ENCODE measurements around the gene CKAP4.

CKAP4 gene

GRCh38 chr12:106256524-106256923, 8.7 kb upstream of the CKAP4 start:
- TF ChIP-seq CTCF (IDR thresholded peaks at IDR 0.05; ENCODE audit: low read depth, low read length), result no peak
- no peak overlapping the region for H3K4me3 ChIP-seq (ENCODE audit: low read depth, low read length)

GRCh38 chr12:106255952-106256351, 8.1 kb upstream of the CKAP4 start:
- H3K4me3 ChIP-seq (ENCODE audit: low read depth, low read length), result no peak overlapping the region
- no peak for TF ChIP-seq CTCF (IDR thresholded peaks at IDR 0.05; ENCODE audit: low read depth, low read length)

- no peak overlapping the region for H3K4me3 ChIP-seq (ENCODE audit: low read depth, low read length)
- no peak for TF ChIP-seq CTCF (IDR thresholded peaks at IDR 0.05; ENCODE audit: low read depth, low read length)
These were observed 7.7 kb upstream of the CKAP4 start for GRCh38 chr12:106255493-106255892.

- no peak for TF ChIP-seq CTCF (IDR thresholded peaks at IDR 0.05; ENCODE audit: low read depth, low read length)
- H3K4me3 ChIP-seq (ENCODE audit: low read depth, low read length), result no peak overlapping the region
These were observed 6.9 kb upstream of the CKAP4 start for GRCh38 chr12:106254724-106255123.

- no peak for TF ChIP-seq CTCF (IDR thresholded peaks at IDR 0.05; ENCODE audit: low read depth, low read length)
- H3K4me3 ChIP-seq (ENCODE audit: low read depth, low read length), result no peak overlapping the region
These were observed 4.0 kb upstream of the CKAP4 start for GRCh38 chr12:106251631-106252455.

GRCh38 chr12:106249411-106250135, 1.8 kb upstream of the CKAP4 start:
- no peak overlapping the region for H3K4me3 ChIP-seq (ENCODE audit: low read depth, low read length)
- TF ChIP-seq CTCF (IDR thresholded peaks at IDR 0.05; ENCODE audit: low read depth, low read length), result no peak

GRCh38 chr12:106248846-106249371, 1.1 kb upstream of the CKAP4 start:
- H3K4me3 ChIP-seq (ENCODE audit: low read depth, low read length), result peak overlapping the region; percentile 93
- no peak for TF ChIP-seq CTCF (IDR thresholded peaks at IDR 0.05; ENCODE audit: low read depth, low read length)

All from WI38 (cell line).